H9 (cell line): ENCODE data around the gene LYPD5. TPM values are rescaled to one million over a fixed set of nuclear protein-coding genes. Genes with fewer than 3 reads are reported as not detected.

ENCODE experiments used
- DNase-seq: peaks from one replicate; pipeline ENCODE4 v3.0.0-alpha.2; 2017
- H2AFZ ChIP-seq: one replicate; pipeline ENCODE4 v1.6.1; 2013; ENCODE audit warnings: mild to moderate bottlenecking, low read length, control low read depth, moderate library complexity
- H2AK5ac ChIP-seq: 2 replicates; pipeline ENCODE4 v1.6.1; 2013; ENCODE audit warnings: low read length, control low read depth, mixed read lengths; ENCODE audit not compliant: insufficient read length
- H2BK120ac ChIP-seq: one replicate; pipeline ENCODE4 v1.6.1; 2013; ENCODE audit warnings: low read depth, mild to moderate bottlenecking, low read length, control low read depth, inconsistent platforms; ENCODE audit not compliant: poor library complexity, severe bottlenecking
- H2BK12ac ChIP-seq: 2 replicates; pipeline ENCODE4 v1.6.1; 2013; ENCODE audit warnings: low read length, control low read depth, mixed read lengths, low read depth; ENCODE audit not compliant: insufficient read length
- H2BK15ac ChIP-seq: 2 replicates; pipeline ENCODE4 v1.6.1; 2013; ENCODE audit warnings: low read depth, low read length, control low read depth
- H2BK20ac ChIP-seq: one replicate; pipeline ENCODE4 v1.6.1; 2013; ENCODE audit warnings: low read depth, mild to moderate bottlenecking, low read length, control low read depth, inconsistent platforms; ENCODE audit not compliant: poor library complexity, severe bottlenecking
- H2BK5ac ChIP-seq: 2 replicates; pipeline ENCODE4 v1.6.1; 2013; ENCODE audit warnings: low read length, control low read depth, mixed read lengths; ENCODE audit not compliant: insufficient read length
- H3K14ac ChIP-seq: 2 replicates; pipeline ENCODE4 v1.6.1; 2013; ENCODE audit warnings: low read length, control low read depth; ENCODE audit not compliant: insufficient read depth
- H3K18ac ChIP-seq: 2 replicates; pipeline ENCODE4 v1.6.1; 2013; ENCODE audit warnings: low read depth, mild to moderate bottlenecking, mixed read lengths, low read length, control low read depth; ENCODE audit not compliant: insufficient read length
- H3K23ac ChIP-seq: 2 replicates; pipeline ENCODE4 v1.6.1; 2013; ENCODE audit warnings: low read length, control low read depth, mixed read lengths, low read depth; ENCODE audit not compliant: insufficient read length
- H3K23me2 ChIP-seq: 2 replicates; pipeline ENCODE4 v1.6.1; 2013; ENCODE audit warnings: low read depth, mild to moderate bottlenecking, mixed read lengths, low read length, control low read depth; ENCODE audit not compliant: insufficient read length, poor library complexity, severe bottlenecking
- H3K27ac ChIP-seq: 2 replicates; pipeline ENCODE4 v1.5.1; 2013; ENCODE audit warnings: low read length, control low read depth, mixed read lengths, low read depth; ENCODE audit not compliant: insufficient read length
- H3K27me3 ChIP-seq: 2 replicates; pipeline ENCODE4 v1.6.1; 2013; ENCODE audit warnings: low read length, control low read depth, inconsistent platforms; ENCODE audit not compliant: insufficient read depth
- H3K4ac ChIP-seq: 2 replicates; pipeline ENCODE4 v1.6.1; 2013; ENCODE audit warnings: low read depth, mild to moderate bottlenecking, control low read depth, inconsistent platforms, low read length, moderate library complexity
- H3K4me1 ChIP-seq: 2 replicates; pipeline ENCODE4 v1.6.1; 2013; ENCODE audit warnings: low read length, control low read depth, inconsistent platforms; ENCODE audit not compliant: insufficient read depth
- H3K4me2 ChIP-seq: 2 replicates; pipeline ENCODE4 v1.6.1; 2013; ENCODE audit warnings: low read length, control low read depth, mixed read lengths; ENCODE audit not compliant: insufficient read length, insufficient read depth
- H3K56ac ChIP-seq: 2 replicates; pipeline ENCODE4 v1.6.1; 2013; ENCODE audit warnings: low read depth, mild to moderate bottlenecking, mixed read lengths, low read length, control low read depth; ENCODE audit not compliant: insufficient read length
- H3K79me1 ChIP-seq: 2 replicates; pipeline ENCODE4 v1.6.1; 2013; ENCODE audit warnings: low read depth, mild to moderate bottlenecking, moderate library complexity, low read length, control low read depth, inconsistent platforms; ENCODE audit not compliant: insufficient read depth, poor library complexity, severe bottlenecking
- H3K79me2 ChIP-seq: 2 replicates; pipeline ENCODE4 v1.6.1; 2013; ENCODE audit warnings: low read length, control low read depth, inconsistent platforms; ENCODE audit not compliant: insufficient read depth
- H3K9ac ChIP-seq: 2 replicates; pipeline ENCODE4 v1.6.1; 2013; ENCODE audit warnings: low read length, control low read depth, mixed read lengths; ENCODE audit not compliant: insufficient read length; ENCODE audit errors: extremely low read depth
- H3K9me3 ChIP-seq: one replicate; pipeline ENCODE4 v1.6.1; 2013; ENCODE audit warnings: low read depth, low read length, inconsistent platforms; ENCODE audit not compliant: control insufficient read depth
- H3T11ph ChIP-seq: one replicate; pipeline ENCODE4 v1.6.1; 2013; ENCODE audit warnings: mild to moderate bottlenecking, low read length, control low read depth, inconsistent platforms
- H4K20me1 ChIP-seq: one replicate; pipeline ENCODE4 v1.6.1; 2013; ENCODE audit not compliant: control insufficient read depth, insufficient read length, insufficient read depth
- H4K5ac ChIP-seq: 2 replicates; pipeline ENCODE4 v1.6.1; 2013; ENCODE audit warnings: low read depth, mild to moderate bottlenecking, mixed read lengths, low read length, control low read depth; ENCODE audit not compliant: insufficient read length
- H4K8ac ChIP-seq: replicated peaks from 2 replicates; pipeline ENCODE4 v1.6.1; 2013; ENCODE audit warnings: low read length, control low read depth, mixed read lengths, low read depth; ENCODE audit not compliant: insufficient read length
- H4K91ac ChIP-seq: 2 replicates; pipeline ENCODE4 v1.6.1; 2013; ENCODE audit warnings: low read depth, mild to moderate bottlenecking, moderate library complexity, mixed read lengths, low read length, control low read depth; ENCODE audit not compliant: insufficient read length
- H3K27ac Mint-ChIP-seq, 3 experiments: 2 replicates in 2 of 3; 3 replicates in 1 of 3; pipeline ENCODE4 v1.8.0; 2020 to 2021; ENCODE audit warnings: mixed read lengths in 3 of 3, mild to moderate bottlenecking in 1 of 3, moderate library complexity in 1 of 3
- H3K27me3 Mint-ChIP-seq: 2 replicates; pipeline ENCODE4 v1.8.0; 2021; ENCODE audit warnings: low read depth, mild to moderate bottlenecking, moderate library complexity, mixed read lengths
- H3K36me3 Mint-ChIP-seq, 3 experiments: 2 replicates in 2 of 3; 3 replicates in 1 of 3; pipeline ENCODE4 v1.8.0; 2020 to 2021; ENCODE audit warnings: low read depth in 3 of 3, mixed read lengths in 3 of 3; ENCODE audit not compliant: insufficient read depth in 1 of 3
- H3K4me1 Mint-ChIP-seq, 2 experiments: 2 replicates each; pipeline ENCODE4 v1.8.0; 2020; ENCODE audit warnings: mixed read lengths in 2 of 2
- H3K4me3 Mint-ChIP-seq, 2 experiments: 2 replicates in 1 of 2; 3 replicates in 1 of 2; pipeline ENCODE4 v1.8.0; 2020 to 2021; ENCODE audit warnings: mild to moderate bottlenecking in 2 of 2, mixed read lengths in 2 of 2, moderate library complexity in 1 of 2
- H3K9me3 Mint-ChIP-seq, 2 experiments: 2 replicates in 1 of 2; 3 replicates in 1 of 2; pipeline ENCODE4 v1.8.0; 2020; ENCODE audit warnings: mild to moderate bottlenecking in 2 of 2, mixed read lengths in 2 of 2, moderate library complexity in 1 of 2
- CTCF ChIP-seq: fragments of 200-600 bp; sonication (generic); conservative IDR thresholded peaks from 3 replicates; pipeline ENCODE4 v1.8.0; 2021; ENCODE audit warnings: antibody characterized with exemption, mild to moderate bottlenecking
- WGBS: extraction: QIAGEN DNeasy Blood & Tissue Kit; methylation state at CpG from one replicate; pipeline ENCODE4 v1.1.7; 2013; ENCODE audit warnings: missing lambda C conversion rate, low lambda C conversion rate, mixed read lengths; ENCODE audit not compliant: insufficient read length; ENCODE audit errors: extremely low coverage; 5-methylcytosine and 5-hydroxymethylcytosine counted together
- total RNA-seq: library from RNA; stranded (reverse); gene quantifications from 2 replicates; pipeline ENCODE4 v1.2.1, GENCODE V29; 2021

The LYPD5 gene
- total RNA-seq, 1 experiment from 2014 or later = 0.50 TPM

DNA sequence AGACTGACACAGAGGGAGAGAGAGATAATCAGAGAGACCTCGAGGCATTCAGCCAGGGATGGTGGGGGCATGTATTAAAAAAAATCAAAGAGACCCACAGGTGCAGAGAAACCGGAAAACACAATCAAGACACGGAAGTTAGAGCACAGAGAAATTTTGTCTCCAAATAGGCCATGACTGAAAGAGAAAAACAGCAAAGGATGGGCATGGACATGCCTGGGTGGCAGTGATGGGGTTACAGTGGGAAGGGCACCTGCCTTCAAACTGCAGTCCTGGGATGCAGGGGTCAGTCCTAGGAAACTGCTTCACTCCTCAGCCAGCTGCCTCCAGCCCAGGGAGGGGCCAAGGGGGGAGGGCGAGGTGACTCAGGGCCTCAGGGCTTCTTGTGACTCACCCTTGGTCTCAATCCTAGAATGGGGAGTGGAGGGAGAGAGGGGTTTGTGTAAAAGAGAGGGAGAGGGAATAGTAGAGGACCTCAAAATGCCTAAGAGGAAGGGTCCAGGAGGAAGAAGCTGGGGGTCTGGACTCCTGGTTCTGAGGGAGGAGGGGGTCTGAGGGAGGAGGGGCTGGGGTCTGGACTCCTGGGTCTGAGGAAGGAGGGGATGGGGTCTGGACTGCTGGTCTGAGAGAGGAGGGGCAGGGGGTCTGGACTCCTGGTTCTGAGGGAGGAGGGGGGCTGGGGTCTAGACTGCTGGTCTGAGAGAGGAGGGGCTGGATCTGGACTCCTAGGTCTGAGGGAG lies 17.8 kb downstream of the LYPD5 start:
- H2BK20ac ChIP-seq = no peak overlapping the region
- no peaks in the 10 kb centered on the region for H3K27me3 ChIP-seq
- no CpG with 5 or more reads among the region's 4 CpGs for WGBS
- H3K9ac ChIP-seq = no peak overlapping the region
- no peaks in the 10 kb centered on the region for H3K79me1 ChIP-seq
- peak; percentile 50 for DNase-seq
- no peak overlapping the region for H2BK15ac ChIP-seq
- H3K4me1 ChIP-seq = no peaks in the 10 kb centered on the region
- no peak overlapping the region for H4K91ac ChIP-seq
- no peak overlapping the region for H3T11ph ChIP-seq
- no peak overlapping the region for H3K56ac ChIP-seq
- no peak overlapping the region for H2BK12ac ChIP-seq
- Mint-ChIP-seq H3K4me1 (peaks cover 9 to 15% of the 10 kb centered on the region in 2 experiments), H3K27ac (no peak overlapping the region), H3K36me3 (no peaks in the 10 kb centered on the region; a peak in 1 of 7 replicates), H3K9me3 (no peaks in the 10 kb centered on the region; a peak in 1 of 5 replicates), H3K4me3 (no peak overlapping the region), H3K27me3 (peaks cover 13% of the 10 kb centered on the region; the same call in 1 of the 2 replicates)
- H3K18ac ChIP-seq = no peak overlapping the region
- no peak overlapping the region for H2BK5ac ChIP-seq
- H3K79me2 ChIP-seq = no peaks in the 10 kb centered on the region
- H3K23ac ChIP-seq = no peak overlapping the region
- H2AK5ac ChIP-seq = no peak overlapping the region
- H3K27ac ChIP-seq = no peak overlapping the region
- H3K4ac ChIP-seq = no peak overlapping the region
- H3K23me2 ChIP-seq = no peaks in the 10 kb centered on the region
- H2AFZ ChIP-seq = no peak overlapping the region
- H3K4me2 ChIP-seq = no peak overlapping the region
- no peak overlapping the region for H4K5ac ChIP-seq
- H3K14ac ChIP-seq = no peak overlapping the region
- TF ChIP-seq CTCF = no peak
- H4K8ac ChIP-seq = no peak overlapping the region
- no peak overlapping the region for H2BK120ac ChIP-seq
- no peaks in the 10 kb centered on the region for H3K9me3 ChIP-seq
- H4K20me1 ChIP-seq = no peaks in the 10 kb centered on the region
